ENCODE data around the gene C10orf95. TPM values are rescaled to one million over a fixed set of nuclear protein-coding genes. Genes with fewer than 3 reads are reported as not detected.

C10orf95 gene
- total RNA-seq, 6 donors from 2014 or later: 5.9 to 27.5 (median 15.1) TPM

GRCh38 chr10:102408728-102409603, 42.4 kb downstream of the C10orf95 start:
- Histone ChIP-seq H3K4me1 (peaks cover 15 to 25% (median 19%) of the 10 kb centered on the region in 4 donors), H3K9me3 (no peaks in the 10 kb centered on the region), H3K27me3 (peaks cover 0 to 43% (median 24%) of the 10 kb centered on the region in 4 donors), H3K4me3 (peak overlapping the region in 3 of 4 donors; percentile 40 to 55 (median 49)), H3K36me3 (no peaks in the 10 kb centered on the region), H3K27ac (no peak overlapping the region)
- WGBS, 2 donors: 2% methylated on average over 28 of the region's 103 CpGs; no CpG with 5 or more reads in 1 of the 2 donors
- peak in 1 of 2 donors; percentile 89 for DNase-seq
- peak in 1 of 2 donors; percentile 30 for ATAC-seq (ENCODE audit: low FRiP score in 2 of 2)
- TF ChIP-seq, protein P1, sequence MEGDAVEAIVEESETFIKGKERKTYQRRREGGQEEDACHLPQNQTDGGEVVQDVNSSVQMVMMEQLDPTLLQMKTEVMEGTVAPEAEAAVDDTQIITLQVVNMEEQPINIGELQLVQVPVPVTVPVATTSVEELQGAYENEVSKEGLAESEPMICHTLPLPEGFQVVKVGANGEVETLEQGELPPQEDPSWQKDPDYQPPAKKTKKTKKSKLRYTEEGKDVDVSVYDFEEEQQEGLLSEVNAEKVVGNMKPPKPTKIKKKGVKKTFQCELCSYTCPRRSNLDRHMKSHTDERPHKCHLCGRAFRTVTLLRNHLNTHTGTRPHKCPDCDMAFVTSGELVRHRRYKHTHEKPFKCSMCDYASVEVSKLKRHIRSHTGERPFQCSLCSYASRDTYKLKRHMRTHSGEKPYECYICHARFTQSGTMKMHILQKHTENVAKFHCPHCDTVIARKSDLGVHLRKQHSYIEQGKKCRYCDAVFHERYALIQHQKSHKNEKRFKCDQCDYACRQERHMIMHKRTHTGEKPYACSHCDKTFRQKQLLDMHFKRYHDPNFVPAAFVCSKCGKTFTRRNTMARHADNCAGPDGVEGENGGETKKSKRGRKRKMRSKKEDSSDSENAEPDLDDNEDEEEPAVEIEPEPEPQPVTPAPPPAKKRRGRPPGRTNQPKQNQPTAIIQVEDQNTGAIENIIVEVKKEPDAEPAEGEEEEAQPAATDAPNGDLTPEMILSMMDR (IDR thresholded peaks at IDR 0.05): no peak
- no peak for TF ChIP-seq POLR2AphosphoS5 (IDR thresholded peaks at IDR 0.05)
- no peak for TF ChIP-seq POLR2A (IDR thresholded peaks at IDR 0.05)
- no peak for TF ChIP-seq EP300 (IDR thresholded peaks at IDR 0.05)

GRCh38 chr10:102408131-102408727, 43.1 kb downstream of the C10orf95 start:
- Histone ChIP-seq H3K4me1 (peaks cover 15 to 25% (median 19%) of the 10 kb centered on the region in 4 donors), H3K4me3 (peak overlapping the region in 3 of 4 donors; percentile 40 to 55 (median 49)), H3K9me3 (no peaks in the 10 kb centered on the region), H3K27ac (no peak overlapping the region), H3K27me3 (peaks cover 0 to 43% (median 24%) of the 10 kb centered on the region in 4 donors), H3K36me3 (peaks cover 0 to 5% (median under 1%) of the 10 kb centered on the region in 4 donors)
- ATAC-seq (ENCODE audit: low FRiP score in 2 of 2) (no peak), DNase-seq (no peak)
- WGBS, 2 donors: 50 to 55% methylated on average over 13 to 14 of the region's 14 CpGs
- no peak for TF ChIP-seq POLR2AphosphoS5 (IDR thresholded peaks at IDR 0.05)
- no peak for TF ChIP-seq POLR2A (IDR thresholded peaks at IDR 0.05)

- TF ChIP-seq POLR2A (IDR thresholded peaks at IDR 0.05): no peak
- no peak for TF ChIP-seq EP300 (IDR thresholded peaks at IDR 0.05)
- TF ChIP-seq POLR2AphosphoS5 (IDR thresholded peaks at IDR 0.05): no peak
- TF ChIP-seq, protein P1 (IDR thresholded peaks at IDR 0.05): no peak
- WGBS, 2 donors: 79 to 88% methylated on average over 10 to 13 of the region's 13 CpGs
- H3K36me3 ChIP-seq: peaks cover 0 to 11% (median 5%) of the 10 kb centered on the region in 4 donors
- H3K9me3 ChIP-seq: no peaks in the 10 kb centered on the region
- no peak for ATAC-seq (ENCODE audit: low FRiP score in 2 of 2)
- H3K27me3 ChIP-seq: peaks cover 0 to 43% (median 23%) of the 10 kb centered on the region in 4 donors
- H3K4me1 ChIP-seq: peaks cover 15 to 25% (median 19%) of the 10 kb centered on the region in 4 donors
- no peak overlapping the region for H3K27ac ChIP-seq
- DNase-seq: no peak
- no peak overlapping the region for H3K4me3 ChIP-seq
These were observed 43.8 kb downstream of the C10orf95 start for GRCh38 chr10:102407425-102408130.

DNA sequence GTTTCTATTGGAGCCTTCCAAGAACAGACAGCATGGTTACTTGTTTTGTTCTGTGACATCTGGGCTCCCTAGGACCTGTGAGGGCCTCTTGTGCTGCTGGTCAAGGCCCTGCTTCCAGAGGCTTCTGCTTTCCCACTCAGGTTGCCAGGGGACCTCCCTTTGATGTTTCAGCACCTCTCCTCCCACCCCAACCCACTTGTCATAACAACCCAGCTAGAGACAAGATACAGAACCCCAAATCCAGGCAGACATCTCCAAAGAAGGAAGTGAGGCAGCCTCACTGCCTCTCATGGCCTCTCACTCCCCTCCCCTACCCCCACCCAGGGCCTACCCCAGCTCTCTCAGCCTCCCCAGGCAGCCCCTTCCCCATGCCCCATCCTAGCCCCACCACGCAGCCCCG, 44.5 kb downstream of the C10orf95 start:
- WGBS, 2 donors: 82% methylated on average over 2 of the region's 2 CpGs; no CpG with 5 or more reads in 1 of the 2 donors
- no peak for DNase-seq

More for the DNA sequence above, 44.5 kb downstream of the C10orf95 start:
- no peaks in the 10 kb centered on the region for H3K9me3 ChIP-seq
- H3K36me3 ChIP-seq: peaks cover 4 to 19% (median 12%) of the 10 kb centered on the region in 4 donors
- no peak for ATAC-seq (ENCODE audit: low FRiP score in 2 of 2)
- no peak for TF ChIP-seq EP300 (IDR thresholded peaks at IDR 0.05)
- no peak for TF ChIP-seq POLR2A (IDR thresholded peaks at IDR 0.05)
- TF ChIP-seq, protein P1 (IDR thresholded peaks at IDR 0.05): no peak
- no peak for TF ChIP-seq POLR2AphosphoS5 (IDR thresholded peaks at IDR 0.05)
- no peak overlapping the region for H3K4me3 ChIP-seq
- peaks cover 15 to 25% (median 19%) of the 10 kb centered on the region in 4 donors for H3K4me1 ChIP-seq
- H3K27me3 ChIP-seq: peaks cover 0 to 38% (median 19%) of the 10 kb centered on the region in 4 donors
- no peak overlapping the region for H3K27ac ChIP-seq
